G401.6 (cell line): ENCODE measurements around the gene RNF34.

ENCODE experiments used
- FAIRE-seq: peaks from 2 replicates; lab custom pipeline; 2012; peaks lifted over from hg19 to GRCh38; lab: Jason Lieb, UNC

RNF34 gene

GRCh38 chr12:121440768-121441167, 40.9 kb downstream of the RNF34 start:
- no peak for FAIRE-seq

- FAIRE-seq = no peak
Observed at GRCh38 chr12:121441555-121441954, 41.6 kb downstream of the RNF34 start.

GRCh38 chr12:121442028-121442948, 42.4 kb downstream of the RNF34 start:
- FAIRE-seq = no peak

GRCh38 chr12:121443193-121443870, 43.4 kb downstream of the RNF34 start:
- FAIRE-seq = peak; percentile 78

GRCh38 chr12:121443911-121444841, 44.3 kb downstream of the RNF34 start:
- FAIRE-seq = no peak

GRCh38 chr12:121444842-121445202, 44.9 kb downstream of the RNF34 start:
- no peak for FAIRE-seq

GRCh38 chr12:121446750-121447149, 46.8 kb downstream of the RNF34 start:
- no peak for FAIRE-seq

- FAIRE-seq = no peak
Observed at GRCh38 chr12:121448771-121449315, 48.9 kb downstream of the RNF34 start.

GRCh38 chr12:121451961-121452339, 52.0 kb downstream of the RNF34 start:
- no peak for FAIRE-seq

GRCh38 chr12:121452340-121452984, 52.5 kb downstream of the RNF34 start:
- FAIRE-seq = no peak

GRCh38 chr12:121452985-121453360, 53.1 kb downstream of the RNF34 start:
- FAIRE-seq = no peak

- FAIRE-seq = no peak
Observed at GRCh38 chr12:121453629-121454028, 53.7 kb downstream of the RNF34 start.

- FAIRE-seq = no peak
Observed at GRCh38 chr12:121454921-121455320, 55.0 kb downstream of the RNF34 start.

- no peak for FAIRE-seq
Observed at GRCh38 chr12:121455766-121456420, 56.0 kb downstream of the RNF34 start.

GRCh38 chr12:121456551-121456950, 56.6 kb downstream of the RNF34 start:
- no peak for FAIRE-seq

- FAIRE-seq = no peak
Observed at GRCh38 chr12:121461048-121461447, 61.1 kb downstream of the RNF34 start.

GRCh38 chr12:121464331-121464730, 64.4 kb downstream of the RNF34 start:
- no peak for FAIRE-seq

GRCh38 chr12:121465921-121466793, 66.2 kb downstream of the RNF34 start:
- FAIRE-seq = no peak

GRCh38 chr12:121466794-121467637, 67.1 kb downstream of the RNF34 start:
- FAIRE-seq = no peak
